Lung (tissue), 12 donors: ENCODE results near the gene CSTPP1. TPM values are rescaled to one million over a fixed set of nuclear protein-coding genes. Genes with fewer than 3 reads are reported as not detected.

Source experiments
- ATAC-seq: fragments of 200-7000 bp; cut with Tn5 transposase; one replicate; pipeline ENCODE4 v1.9.1; 2020; ENCODE audit warnings: moderate number of reproducible peaks; ENCODE audit not compliant: insufficient read depth, low FRiP score
- DNase-seq, 3 donors: peaks; one replicate each; pipeline ENCODE4 v3.0.0-alpha.2; 2013 to 2017
- H3K27ac ChIP-seq, 2 donors: one replicate each; pipeline ENCODE4 v1.5.1; 2013; ENCODE audit warnings: mild to moderate bottlenecking in 2 of 2, moderate library complexity in 2 of 2, control low read depth in 1 of 2, inconsistent platforms in 1 of 2, low read depth in 1 of 2, low read length in 1 of 2
- H3K27me3 ChIP-seq, 3 donors: one replicate each; pipeline ENCODE4 v1.5.1; 2013; ENCODE audit warnings: low read length in 2 of 3; ENCODE audit not compliant: control insufficient read depth in 3 of 3, insufficient read depth in 3 of 3
- H3K36me3 ChIP-seq, 4 donors: one replicate each; pipeline ENCODE4 v1.5.1; 2013; ENCODE audit warnings: low read length in 4 of 4, mild to moderate bottlenecking in 1 of 4, moderate library complexity in 1 of 4; ENCODE audit not compliant: control insufficient read depth in 4 of 4, insufficient read depth in 4 of 4
- H3K4me1 ChIP-seq, 5 donors: one replicate each; pipeline ENCODE4 v1.5.1; 2013; ENCODE audit warnings: low read length in 5 of 5, mild to moderate bottlenecking in 2 of 5, moderate library complexity in 1 of 5; ENCODE audit not compliant: control insufficient read depth in 5 of 5, insufficient read depth in 5 of 5
- H3K4me3 ChIP-seq: one replicate; pipeline ENCODE4 v1.5.1; 2013; ENCODE audit warnings: mild to moderate bottlenecking, control low read depth, moderate library complexity
- H3K9ac ChIP-seq, 2 donors: one replicate each; pipeline ENCODE4 v1.5.1; 2013; ENCODE audit warnings: low read length in 2 of 2, control low read depth in 1 of 2; ENCODE audit not compliant: insufficient read depth in 1 of 2
- H3K9me3 ChIP-seq, 4 donors: one replicate each; pipeline ENCODE4 v1.5.1; 2013; ENCODE audit warnings: low read length in 3 of 4, mild to moderate bottlenecking in 1 of 4, moderate library complexity in 1 of 4; ENCODE audit not compliant: control insufficient read depth in 4 of 4, insufficient read depth in 3 of 4
- WGBS, 2 donors: extraction: QIAGEN DNeasy Blood & Tissue Kit; methylation state at CpG; one replicate each; pipeline ENCODE4 v1.1.7; 2013; 5-methylcytosine and 5-hydroxymethylcytosine counted together
- polyA plus RNA-seq, 2 donors: library from polyadenylated mRNA; stranded (reverse); fragments of 200-250 nt; gene quantifications; one replicate each; pipeline ENCODE4 v1.2.1, GENCODE V29; 2013
- total RNA-seq, 2 donors: library from RNA; depleted of rRNA in 1 of 2; stranded (reverse); fragments of >200 nt in 1 of 2; gene quantifications; one replicate each; pipeline ENCODE4 v1.2.1, GENCODE V29; 2014 to 2021
- TF ChIP-seq, protein P1 (sequence below): IDR thresholded peaks from 2 replicates; pipeline ENCODE4 v1.5.1; 2012; ENCODE audit warnings: mild to moderate bottlenecking; ENCODE audit errors: control extremely low read depth, extremely low read depth
- donor health status: control.
- donor health status: control.
- donor health status: Bipolar disorder and iron deficiency.
- donor health status: healthy.
- donor health status: DM: yes; HTN: yes; CAD: no.

The CSTPP1 gene
- total and polyA plus RNA-seq, 4 donors = 26.0 to 45.8 (median 34.4) TPM

DNA sequence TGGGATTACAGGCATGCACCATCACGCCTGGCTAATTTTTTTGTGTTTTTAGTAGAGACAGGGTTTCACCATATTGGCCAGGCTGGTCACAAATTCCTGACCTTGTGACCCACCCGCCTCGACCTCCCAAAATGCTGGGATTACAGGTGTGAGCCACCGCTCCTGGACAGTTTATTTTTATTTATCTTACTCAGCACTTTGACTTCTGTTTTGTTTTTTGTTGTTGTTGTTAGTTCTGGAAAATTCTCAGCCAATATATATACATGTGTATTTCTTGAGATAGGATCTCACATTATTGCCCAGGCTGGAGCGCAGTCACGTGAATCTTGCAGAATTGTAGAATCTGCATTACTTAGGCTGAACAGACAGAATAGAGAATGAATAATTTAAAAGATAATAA lies 107.6 kb downstream of the CSTPP1 start:
- Histone ChIP-seq H3K4me3 (no peak overlapping the region), H3K4me1 (no peaks in the 10 kb centered on the region), H3K9ac (no peak overlapping the region), H3K27me3 (no peaks in the 10 kb centered on the region), H3K36me3 (no peaks in the 10 kb centered on the region), H3K27ac (no peak overlapping the region), H3K9me3 (no peaks in the 10 kb centered on the region)
- no peak for DNase-seq
- 96 to 97% methylated on average over 6 of the region's 6 CpGs for WGBS, 2 donors
- TF ChIP-seq, protein P1, sequence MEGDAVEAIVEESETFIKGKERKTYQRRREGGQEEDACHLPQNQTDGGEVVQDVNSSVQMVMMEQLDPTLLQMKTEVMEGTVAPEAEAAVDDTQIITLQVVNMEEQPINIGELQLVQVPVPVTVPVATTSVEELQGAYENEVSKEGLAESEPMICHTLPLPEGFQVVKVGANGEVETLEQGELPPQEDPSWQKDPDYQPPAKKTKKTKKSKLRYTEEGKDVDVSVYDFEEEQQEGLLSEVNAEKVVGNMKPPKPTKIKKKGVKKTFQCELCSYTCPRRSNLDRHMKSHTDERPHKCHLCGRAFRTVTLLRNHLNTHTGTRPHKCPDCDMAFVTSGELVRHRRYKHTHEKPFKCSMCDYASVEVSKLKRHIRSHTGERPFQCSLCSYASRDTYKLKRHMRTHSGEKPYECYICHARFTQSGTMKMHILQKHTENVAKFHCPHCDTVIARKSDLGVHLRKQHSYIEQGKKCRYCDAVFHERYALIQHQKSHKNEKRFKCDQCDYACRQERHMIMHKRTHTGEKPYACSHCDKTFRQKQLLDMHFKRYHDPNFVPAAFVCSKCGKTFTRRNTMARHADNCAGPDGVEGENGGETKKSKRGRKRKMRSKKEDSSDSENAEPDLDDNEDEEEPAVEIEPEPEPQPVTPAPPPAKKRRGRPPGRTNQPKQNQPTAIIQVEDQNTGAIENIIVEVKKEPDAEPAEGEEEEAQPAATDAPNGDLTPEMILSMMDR = no peak
- no peak for ATAC-seq

GRCh38 chr11:47047972-47048371 lies 111.4 kb downstream of the CSTPP1 start:
- no peak overlapping the region for H3K9ac ChIP-seq
- no peaks in the 10 kb centered on the region for H3K9me3 ChIP-seq
- WGBS, 2 donors = 98 to 100% methylated on average over 1 of the region's 1 CpG
- DNase-seq = no peak
- no peaks in the 10 kb centered on the region for H3K27me3 ChIP-seq
- TF ChIP-seq, protein P1 = no peak
- H3K27ac ChIP-seq = no peak overlapping the region
- peaks cover 0 to 2% (median 0%) of the 10 kb centered on the region in 4 donors for H3K36me3 ChIP-seq
- H3K4me3 ChIP-seq = no peak overlapping the region
- ATAC-seq = no peak
- no peaks in the 10 kb centered on the region for H3K4me1 ChIP-seq

GRCh38 chr11:47050284-47050683 lies 113.7 kb downstream of the CSTPP1 start:
- Histone ChIP-seq H3K4me1 (no peaks in the 10 kb centered on the region), H3K9ac (no peak overlapping the region), H3K4me3 (no peak overlapping the region), H3K36me3 (peaks cover 0 to 2% (median 0%) of the 10 kb centered on the region in 4 donors), H3K27ac (no peak overlapping the region), H3K9me3 (no peaks in the 10 kb centered on the region), H3K27me3 (no peaks in the 10 kb centered on the region)
- WGBS, 2 donors = 98 to 100% methylated on average over 1 of the region's 1 CpG
- DNase-seq (no peak), ATAC-seq (no peak)
- TF ChIP-seq, protein P1 = no peak

GRCh38 chr11:47051217-47051616 lies 114.7 kb downstream of the CSTPP1 start:
- H3K4me3 ChIP-seq = no peak overlapping the region
- no peak overlapping the region for H3K27ac ChIP-seq
- no peak for DNase-seq
- no peaks in the 10 kb centered on the region for H3K4me1 ChIP-seq
- no peaks in the 10 kb centered on the region for H3K9me3 ChIP-seq
- H3K36me3 ChIP-seq = peaks cover 0 to 2% (median 0%) of the 10 kb centered on the region in 4 donors
- no peaks in the 10 kb centered on the region for H3K27me3 ChIP-seq
- TF ChIP-seq, protein P1 = no peak
- H3K9ac ChIP-seq = no peak overlapping the region
- WGBS, 2 donors = 63 to 89% methylated on average over 1 of the region's 1 CpG
- no peak for ATAC-seq
